Peyer's patch (tissue), 4 donors: ENCODE measurements around the gene CACNA2D1.

Experiments
- CTCF ChIP-seq, 6 experiments: fragments of 450-650 bp in 4 of 6; fragments of 200-600 bp in 2 of 6; sonication (generic) in 1 of 6; IDR thresholded peaks; one replicate each; pipeline ENCODE4 v1.5.1; 2017 to 2019; ENCODE audit warnings: antibody characterized with exemption in 6 of 6, mild to moderate bottlenecking in 3 of 6, moderate library complexity in 1 of 6
- POLR2A ChIP-seq, 2 donors: fragments of 450-650 bp; IDR thresholded peaks; one replicate each; pipeline ENCODE4 v1.5.1; 2017; ENCODE audit warnings: antibody characterized with exemption in 2 of 2, mild to moderate bottlenecking in 2 of 2, moderate library complexity in 2 of 2

DNA sequence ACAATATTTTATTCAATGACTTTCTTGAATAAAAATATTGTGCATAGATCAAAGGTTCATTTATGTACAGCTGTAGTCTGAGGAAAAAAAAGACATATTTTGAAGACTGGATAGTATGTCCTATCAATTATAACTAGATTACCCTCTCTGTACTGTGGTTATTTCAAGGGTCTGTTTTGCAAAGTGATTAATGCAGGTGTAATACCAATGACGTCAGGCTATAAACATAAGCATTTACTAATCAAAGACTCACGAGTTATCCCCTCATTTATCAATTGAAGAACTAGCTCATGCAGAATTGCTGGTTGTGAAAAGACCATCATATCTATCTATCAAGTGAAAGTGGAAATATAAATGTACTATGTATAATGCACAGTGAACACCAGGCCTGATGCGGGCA, 460.2 kb downstream of the CACNA2D1 start:
- TF ChIP-seq CTCF (IDR thresholded peaks at IDR 0.05) (no peak), POLR2A (IDR thresholded peaks at IDR 0.05) (no peak)
